GM19238 (cell line): ENCODE measurements around the gene CEP97.
"Not testable (repeated sequence)": the region's sequence is repeated elsewhere in the genome, so short reads cannot be mapped to it uniquely, and the experiment has no call there.

ENCODE experiments used
- DNase-seq: peaks from one replicate; pipeline ENCODE4 v3.0.0; 2011; ENCODE audit warnings: low spot score; ENCODE audit not compliant: insufficient read length

Gene CEP97

GRCh38 chr3:101724329-101725193 is at the start of gene CEP97:
CEP97 (plus strand) TSS chr3:101724614; CDS start chr3:101724677, 63 bp downstream.
- DNase-seq, result peak; percentile 45

- no peak for DNase-seq
Measured at GRCh38 chr3:101675709-101676215, 48.7 kb upstream of the CEP97 start.

GRCh38 chr3:101676216-101676764 is 48.1 kb upstream of the CEP97 start:
- peak; percentile 85 for DNase-seq

GRCh38 chr3:101676765-101677435 is 47.5 kb upstream of the CEP97 start, which contains the start of gene ZBTB11:
ZBTB11 (minus strand) TSS chr3:101677132; CDS start chr3:101676914, 218 bp downstream.
- DNase-seq, result peak; percentile 90

GRCh38 chr3:101677436-101678286 is 46.8 kb upstream of the CEP97 start:
- DNase-seq, result no peak

GRCh38 chr3:101678837-101679236 is 45.6 kb upstream of the CEP97 start:
- DNase-seq, result not testable (repeated sequence)

GRCh38 chr3:101680466-101680865 is 43.9 kb upstream of the CEP97 start:
- DNase-seq, result no peak

- no peak for DNase-seq
Measured at GRCh38 chr3:101685050-101685400, 39.4 kb upstream of the CEP97 start.

- DNase-seq, result no peak
Measured at GRCh38 chr3:101685870-101686307, 38.5 kb upstream of the CEP97 start.

GRCh38 chr3:101687142-101687931 is 37.1 kb upstream of the CEP97 start:
- DNase-seq, result no peak

GRCh38 chr3:101689286-101689685 is 35.1 kb upstream of the CEP97 start:
- no peak for DNase-seq

GRCh38 chr3:101690972-101691371 is 33.4 kb upstream of the CEP97 start:
- no peak for DNase-seq

- not testable (repeated sequence) for DNase-seq
Measured at GRCh38 chr3:101691685-101692671, 32.4 kb upstream of the CEP97 start.

GRCh38 chr3:101693540-101693939 is 30.9 kb upstream of the CEP97 start:
- DNase-seq, result not testable (repeated sequence)

- DNase-seq, result not testable (repeated sequence)
Measured at GRCh38 chr3:101694836-101695235, 29.6 kb upstream of the CEP97 start.

GRCh38 chr3:101695779-101696372 is 28.5 kb upstream of the CEP97 start:
- DNase-seq, result no peak

- no peak for DNase-seq
Measured at GRCh38 chr3:101701696-101702634, 22.4 kb upstream of the CEP97 start.
